B cell (primary cell): ENCODE results near the gene ZMYND8.

Experiments
- CTCF ChIP-seq: fragments of 200-600 bp; IDR thresholded peaks from one replicate; pipeline ENCODE4 v1.8.0; 2022; ENCODE audit warnings: antibody characterized with exemption, mild to moderate bottlenecking
- EZH2 ChIP-seq: IDR thresholded peaks from 2 replicates; pipeline ENCODE4 v1.6.1; 2012; ENCODE audit warnings: borderline replicate concordance, low read depth, mild to moderate bottlenecking, moderate library complexity, low read length; ENCODE audit not compliant: insufficient read depth, poor library complexity, severe bottlenecking

DNA sequence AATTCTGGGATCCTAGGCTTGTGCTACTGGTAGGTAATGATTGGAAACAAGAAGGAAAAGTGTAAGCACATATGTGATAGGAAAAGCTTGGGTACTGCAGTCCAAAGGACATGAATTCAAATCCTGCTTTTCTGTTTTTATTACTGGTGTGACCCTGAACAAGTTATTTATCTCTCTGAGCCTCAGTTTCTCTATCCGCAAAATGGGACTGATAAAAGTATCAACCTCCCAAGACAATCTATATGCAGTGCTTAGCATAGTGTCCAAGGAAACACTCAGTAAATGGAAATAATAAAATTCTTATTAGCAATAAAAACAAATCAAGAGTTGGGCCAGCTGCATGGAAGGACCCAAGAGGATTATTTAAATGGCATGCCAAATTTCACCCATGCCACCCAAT, 108.5 kb downstream of the ZMYND8 start:
- no peak for TF ChIP-seq CTCF
- TF ChIP-seq EZH2 = no peak
